Measurements from ENCODE around the gene PLEKHS1. TPM values are rescaled to one million over a fixed set of nuclear protein-coding genes. Genes with fewer than 3 reads are reported as not detected.

PLEKHS1 gene
- total RNA-seq, 1 experiment from 2014 or later = not detected

- no peak overlapping the region for H3K9ac ChIP-seq (ENCODE audit: low read length)
- no peak overlapping the region for H2AFZ ChIP-seq (ENCODE audit: low read depth, low read length, poor library complexity, severe bottlenecking)
- ChIA-PET POLR2A (no interaction called here), CTCF (interaction anchor here (0.8 kb wide), 1 partner anchor 399 kb away, joined by 3 read pairs; no protein-coding TSS in a partner anchor), RAD21 (ENCODE audit: low non-redundant PET in 1 of 2, low total read pairs in 2 of 2, uncharacterized antibody in 2 of 2, unreplicated experiment in 2 of 2) (no interaction called here)
- H3K4me2 ChIP-seq (ENCODE audit: low read length) = no peak overlapping the region
- DNase-seq (ENCODE audit: low read depth, low spot score) = no peak
- intact Hi-C loops (cut with micrococcal nuclease) = no loop called here
- no peaks in the 10 kb centered on the region for H3K27me3 ChIP-seq (ENCODE audit: insufficient read depth, low read length)
- H3K79me2 ChIP-seq (ENCODE audit: insufficient read depth, low read length) = no peaks in the 10 kb centered on the region; the same call in 1 of the 2 replicates
- no peak for TF ChIP-seq JUND (IDR thresholded peaks at IDR 0.05)
- TF ChIP-seq CEBPB (IDR thresholded peaks at IDR 0.05; ENCODE audit: low read depth) = no peak
- no peak for TF ChIP-seq ZNF274 (IDR thresholded peaks at IDR 0.05; ENCODE audit: low read depth, low read length)
- TF ChIP-seq ZFX (IDR thresholded peaks at IDR 0.05) = no peak
- TF ChIP-seq YY1 (IDR thresholded peaks at IDR 0.05; ENCODE audit: extremely low read depth, insufficient replicate concordance, low read depth, low read length) = no peak
- TF ChIP-seq POLR2A (IDR thresholded peaks at IDR 0.05; ENCODE audit: borderline replicate concordance, extremely low read depth, insufficient read depth, insufficient read length) = no peak
- TF ChIP-seq, protein P1, sequence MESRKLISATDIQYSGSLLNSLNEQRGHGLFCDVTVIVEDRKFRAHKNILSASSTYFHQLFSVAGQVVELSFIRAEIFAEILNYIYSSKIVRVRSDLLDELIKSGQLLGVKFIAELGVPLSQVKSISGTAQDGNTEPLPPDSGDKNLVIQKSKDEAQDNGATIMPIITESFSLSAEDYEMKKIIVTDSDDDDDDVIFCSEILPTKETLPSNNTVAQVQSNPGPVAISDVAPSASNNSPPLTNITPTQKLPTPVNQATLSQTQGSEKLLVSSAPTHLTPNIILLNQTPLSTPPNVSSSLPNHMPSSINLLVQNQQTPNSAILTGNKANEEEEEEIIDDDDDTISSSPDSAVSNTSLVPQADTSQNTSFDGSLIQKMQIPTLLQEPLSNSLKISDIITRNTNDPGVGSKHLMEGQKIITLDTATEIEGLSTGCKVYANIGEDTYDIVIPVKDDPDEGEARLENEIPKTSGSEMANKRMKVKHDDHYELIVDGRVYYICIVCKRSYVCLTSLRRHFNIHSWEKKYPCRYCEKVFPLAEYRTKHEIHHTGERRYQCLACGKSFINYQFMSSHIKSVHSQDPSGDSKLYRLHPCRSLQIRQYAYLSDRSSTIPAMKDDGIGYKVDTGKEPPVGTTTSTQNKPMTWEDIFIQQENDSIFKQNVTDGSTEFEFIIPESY (IDR thresholded peaks at IDR 0.05; ENCODE audit: extremely low read depth, insufficient replicate concordance, low read length) = no peak
- TF ChIP-seq ATF3 (IDR thresholded peaks at IDR 0.05) = no peak
- TF ChIP-seq CBX3 (IDR thresholded peaks at IDR 0.05; ENCODE audit: low read depth) = no peak
- no peak for TF ChIP-seq POLR2AphosphoS5 (IDR thresholded peaks at IDR 0.05; ENCODE audit: low read depth, low read length)
- TF ChIP-seq SP1 (IDR thresholded peaks at IDR 0.05; ENCODE audit: low read depth) = no peak
- no peak for TF ChIP-seq SIN3A (IDR thresholded peaks at IDR 0.05; ENCODE audit: low read depth)
- TF ChIP-seq EGR1 (IDR thresholded peaks at IDR 0.05; ENCODE audit: low read depth) = no peak
- TF ChIP-seq SRF (IDR thresholded peaks at IDR 0.05; ENCODE audit: low read depth) = no peak
- no peak for TF ChIP-seq TCF7L2 (IDR thresholded peaks at IDR 0.05; ENCODE audit: borderline replicate concordance, extremely low read depth, insufficient read depth, insufficient read length)
- TF ChIP-seq EZH2phosphoT487 (IDR thresholded peaks at IDR 0.05; ENCODE audit: borderline replicate concordance) = no peak
- no peak for TF ChIP-seq FOSL1 (IDR thresholded peaks at IDR 0.05; ENCODE audit: low read depth)
- TF ChIP-seq REST (IDR thresholded peaks at IDR 0.05; ENCODE audit: low read depth) = no peak
- no peak for TF ChIP-seq CTCF (IDR thresholded peaks at IDR 0.05 in 2 of 3, conservative IDR thresholded peaks at IDR 0.05 in 1 of 3; ENCODE audit: borderline replicate concordance in 1 of 3, insufficient read depth in 1 of 3, low read depth in 2 of 3, low read length in 2 of 3)
- TF ChIP-seq, protein P2, sequence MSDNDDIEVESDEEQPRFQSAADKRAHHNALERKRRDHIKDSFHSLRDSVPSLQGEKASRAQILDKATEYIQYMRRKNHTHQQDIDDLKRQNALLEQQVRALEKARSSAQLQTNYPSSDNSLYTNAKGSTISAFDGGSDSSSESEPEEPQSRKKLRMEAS (IDR thresholded peaks at IDR 0.05) = no peak
- H3K9me2 ChIP-seq (ENCODE audit: insufficient read depth) = no peaks in the 10 kb centered on the region
- no TSS peak for BruUV-seq (replicated peaks)
- no peaks in the 10 kb centered on the region for H4K20me1 ChIP-seq (ENCODE audit: insufficient read depth)
- H3K36me3 ChIP-seq (ENCODE audit: control insufficient read depth in 1 of 2, insufficient read depth in 2 of 2, low read length in 2 of 2) = no peaks in the 10 kb centered on the region
- no peak overlapping the region for H3K27ac ChIP-seq (ENCODE audit: low read depth, low read length)
- ATAC-seq = no peak
- no peak overlapping the region for H3K4me3 ChIP-seq (replicated peaks in 1 of 2; ENCODE audit: low read depth in 1 of 2, low read length in 2 of 2)
- no peaks in the 10 kb centered on the region for H3K9me3 ChIP-seq (ENCODE audit: control insufficient read depth in 1 of 2, insufficient read depth in 1 of 2, low read depth in 1 of 2, low read length in 2 of 2)
- H3K4me1 ChIP-seq (ENCODE audit: control insufficient read depth in 1 of 2, insufficient read depth in 2 of 2, low read length in 2 of 2) = no peaks in the 10 kb centered on the region
Measured at GRCh38 chr10:113711142-113711541, 40.3 kb upstream of the PLEKHS1 start.

All from HCT116 (cell line).